Activated B cell treated with CpG ODN at 0.5 μM for 24 hours (primary cell): ENCODE measurements around the gene RB1. TPM values are rescaled to one million over a fixed set of nuclear protein-coding genes. Genes with fewer than 3 reads are reported as not detected.

Source experiments
- ATAC-seq: fragments of 200-7000 bp; cut with Tn5 transposase; one replicate; pipeline ENCODE4 v1.10.0; 2021; ENCODE audit warnings: low read depth, mild to moderate bottlenecking, moderate library complexity
- CTCF ChIA-PET: fragments of 350-600 bp; sonication (Branson Sonifier 250); formaldehyde crosslinking; loops from one replicate; lab custom pipeline; 2021; ENCODE audit warnings: antibody characterized with exemption; lab: Charles Lee
- POLR2A ChIA-PET: fragments of 350-600 bp; sonication (Branson Sonifier 250); formaldehyde crosslinking; loops from one replicate; lab custom pipeline; 2021; ENCODE audit warnings: antibody characterized with exemption; lab: Charles Lee
- DNase-seq: peaks from one replicate; pipeline ENCODE4 v3.0.0; 2022
- H3K27ac Mint-ChIP-seq: one replicate; pipeline ENCODE4 v1.8.0; 2020; ENCODE audit warnings: mixed read lengths
- H3K27me3 Mint-ChIP-seq: one replicate; pipeline ENCODE4 v1.8.0; 2021; ENCODE audit warnings: mixed read lengths
- H3K36me3 Mint-ChIP-seq: one replicate; pipeline ENCODE4 v1.8.0; 2021; ENCODE audit warnings: low read depth, mixed read lengths
- H3K4me1 Mint-ChIP-seq: one replicate; pipeline ENCODE4 v1.8.0; 2021; ENCODE audit warnings: mixed read lengths
- H3K4me3 Mint-ChIP-seq: one replicate; pipeline ENCODE4 v1.8.0; 2020; ENCODE audit warnings: mild to moderate bottlenecking, mixed read lengths
- H3K9me3 Mint-ChIP-seq: one replicate; pipeline ENCODE4 v1.8.0; 2020; ENCODE audit warnings: mixed read lengths
- intact Hi-C: fragments of 100-400 bp; cut with micrococcal nuclease; formaldehyde crosslinking; loops from one replicate; pipeline ENCODE4 v1.15.1; 2024
- total RNA-seq: library from RNA; stranded (reverse); gene quantifications from 2 replicates; pipeline ENCODE4 v1.2.3, GENCODE V29; 2022
- TF ChIP-seq, protein P1 (sequence below): fragments of 200-600 bp; IDR thresholded peaks from one replicate; pipeline ENCODE4 v1.8.0; 2022; ENCODE audit warnings: antibody characterized with exemption, mild to moderate bottlenecking

The RB1 gene
- total RNA-seq, 1 donor from 2014 or later: 70.5 TPM

DNA sequence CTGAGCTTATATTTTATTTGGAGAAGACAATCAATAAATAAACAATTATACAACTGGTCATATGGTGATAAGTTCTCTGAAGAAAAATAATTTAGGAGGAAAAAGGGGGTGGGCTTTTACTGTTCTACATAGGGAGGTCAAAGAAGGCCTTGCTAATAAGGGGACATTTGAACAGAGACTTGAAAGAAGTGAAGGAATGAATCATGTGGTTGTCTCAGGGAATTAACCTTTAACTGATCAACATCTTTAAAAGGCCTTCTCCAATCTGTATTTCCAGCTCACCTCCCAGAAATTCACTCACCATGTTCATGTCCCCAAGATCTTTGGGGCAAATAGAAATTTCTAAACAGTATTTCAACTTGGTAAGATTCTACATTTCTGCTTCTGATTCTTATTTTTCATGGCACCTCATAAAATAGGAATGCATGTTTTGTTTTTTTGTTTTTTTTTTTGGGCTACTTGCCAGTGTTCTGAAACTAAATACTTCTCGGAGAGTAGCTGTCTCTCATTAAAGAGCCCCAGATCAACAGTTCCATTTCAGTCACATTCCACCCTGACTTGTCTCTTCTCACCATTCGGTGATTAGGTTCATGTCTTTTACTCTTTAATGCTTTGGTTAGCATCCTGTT, 128.6 kb downstream of the RB1 start:
- ChIA-PET POLR2A (no interaction called here), CTCF (no interaction called here)
- no peak overlapping the region for H3K27ac Mint-ChIP-seq
- no peaks in the 10 kb centered on the region for H3K27me3 Mint-ChIP-seq
- H3K36me3 Mint-ChIP-seq: peaks cover 22% of the 10 kb centered on the region
- H3K9me3 Mint-ChIP-seq: no peaks in the 10 kb centered on the region
- ATAC-seq: no peak
- peaks cover 40% of the 10 kb centered on the region for H3K4me1 Mint-ChIP-seq
- TF ChIP-seq, protein P1, sequence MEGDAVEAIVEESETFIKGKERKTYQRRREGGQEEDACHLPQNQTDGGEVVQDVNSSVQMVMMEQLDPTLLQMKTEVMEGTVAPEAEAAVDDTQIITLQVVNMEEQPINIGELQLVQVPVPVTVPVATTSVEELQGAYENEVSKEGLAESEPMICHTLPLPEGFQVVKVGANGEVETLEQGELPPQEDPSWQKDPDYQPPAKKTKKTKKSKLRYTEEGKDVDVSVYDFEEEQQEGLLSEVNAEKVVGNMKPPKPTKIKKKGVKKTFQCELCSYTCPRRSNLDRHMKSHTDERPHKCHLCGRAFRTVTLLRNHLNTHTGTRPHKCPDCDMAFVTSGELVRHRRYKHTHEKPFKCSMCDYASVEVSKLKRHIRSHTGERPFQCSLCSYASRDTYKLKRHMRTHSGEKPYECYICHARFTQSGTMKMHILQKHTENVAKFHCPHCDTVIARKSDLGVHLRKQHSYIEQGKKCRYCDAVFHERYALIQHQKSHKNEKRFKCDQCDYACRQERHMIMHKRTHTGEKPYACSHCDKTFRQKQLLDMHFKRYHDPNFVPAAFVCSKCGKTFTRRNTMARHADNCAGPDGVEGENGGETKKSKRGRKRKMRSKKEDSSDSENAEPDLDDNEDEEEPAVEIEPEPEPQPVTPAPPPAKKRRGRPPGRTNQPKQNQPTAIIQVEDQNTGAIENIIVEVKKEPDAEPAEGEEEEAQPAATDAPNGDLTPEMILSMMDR: no peak
- no peak overlapping the region for H3K4me3 Mint-ChIP-seq
- DNase-seq: no peak
- intact Hi-C loops: no loop called here

DNA sequence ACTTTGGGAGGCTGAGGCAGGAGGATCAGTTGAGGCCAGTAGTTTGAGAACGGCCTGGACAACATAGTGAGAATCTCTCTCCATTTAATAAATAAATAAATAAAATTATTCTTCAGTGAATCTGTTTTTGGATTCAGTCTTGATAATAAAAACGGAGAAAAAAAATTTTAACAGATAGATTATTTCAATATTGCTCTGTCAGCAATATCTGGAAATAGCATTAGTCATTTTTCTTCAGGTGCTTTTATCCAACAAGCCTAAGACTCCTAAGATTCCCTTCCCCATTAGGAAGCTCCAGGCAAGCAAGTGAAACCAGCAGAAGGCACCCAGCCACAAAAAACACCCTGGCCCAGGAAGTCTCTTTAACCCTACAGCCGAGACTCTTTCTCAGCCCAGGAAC, 130.6 kb downstream of the RB1 start:
- Mint-ChIP-seq H3K36me3 (peaks cover 24% of the 10 kb centered on the region), H3K27ac (no peak overlapping the region), H3K9me3 (no peaks in the 10 kb centered on the region), H3K4me1 (peaks cover 35% of the 10 kb centered on the region), H3K4me3 (no peak overlapping the region), H3K27me3 (no peaks in the 10 kb centered on the region)
- intact Hi-C loops: no loop called here
- TF ChIP-seq, protein P1: no peak
- POLR2A ChIA-PET: no interaction called here
- ATAC-seq (no peak), DNase-seq (no peak)
- CTCF ChIA-PET: no interaction called here

DNA sequence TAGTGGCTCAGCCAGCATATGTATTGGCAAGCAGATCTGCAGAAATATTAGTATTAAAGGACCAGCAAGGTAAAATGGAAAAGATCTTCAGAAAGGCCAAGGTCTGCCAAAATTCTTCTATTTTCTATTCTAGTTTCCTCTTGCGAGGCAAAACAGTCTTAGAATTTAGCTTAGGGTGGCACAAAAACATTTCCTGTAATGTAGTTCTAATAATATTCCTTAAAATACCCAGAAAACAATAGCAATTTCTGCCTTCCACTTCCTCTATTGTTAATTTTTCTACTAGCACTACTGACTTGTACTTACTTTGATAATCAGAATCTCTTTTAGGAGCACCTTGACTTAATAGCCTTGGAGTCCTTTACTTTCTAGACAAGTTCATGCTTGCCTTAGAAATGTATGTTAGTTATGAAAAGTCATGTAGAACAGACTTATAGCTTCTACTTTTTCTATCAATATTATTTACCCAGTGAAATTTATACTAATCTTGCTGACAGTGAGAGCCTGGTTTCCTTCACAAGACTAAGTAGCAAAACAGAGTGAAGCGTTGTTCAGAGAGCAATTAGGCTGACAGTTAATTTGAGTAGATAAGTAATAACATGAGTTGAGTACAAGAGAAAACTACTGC, 133.2 kb downstream of the RB1 start:
- TF ChIP-seq, protein P1: no peak
- CTCF ChIA-PET: no interaction called here
- Mint-ChIP-seq H3K4me1 (peaks cover 27% of the 10 kb centered on the region), H3K9me3 (no peaks in the 10 kb centered on the region), H3K4me3 (no peak overlapping the region), H3K27ac (no peak overlapping the region), H3K36me3 (peaks cover 21% of the 10 kb centered on the region), H3K27me3 (no peaks in the 10 kb centered on the region)
- intact Hi-C loops: no loop called here
- DNase-seq (no peak), ATAC-seq (no peak)
- POLR2A ChIA-PET: no interaction called here

DNA sequence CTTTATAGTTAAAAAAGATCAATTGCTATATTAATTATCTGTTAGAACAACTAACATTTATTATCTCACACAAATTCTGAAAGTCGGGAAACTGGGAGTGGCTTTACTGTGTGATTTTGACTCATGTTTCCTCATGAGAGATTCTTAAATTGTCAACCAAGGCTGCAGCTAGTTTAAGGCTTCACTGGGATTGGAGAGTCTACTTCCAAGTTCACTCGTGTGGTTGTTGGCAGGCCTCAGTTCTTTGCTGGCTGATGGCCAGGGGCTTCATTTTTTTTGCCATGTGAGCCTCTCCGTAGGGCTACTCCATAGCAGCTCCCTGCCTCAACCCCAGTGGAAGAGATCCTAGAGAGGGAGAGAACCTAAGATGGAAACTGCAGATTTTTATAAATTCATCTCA, 133.8 kb downstream of the RB1 start:
- ChIA-PET POLR2A (no interaction called here), CTCF (no interaction called here)

DNA sequence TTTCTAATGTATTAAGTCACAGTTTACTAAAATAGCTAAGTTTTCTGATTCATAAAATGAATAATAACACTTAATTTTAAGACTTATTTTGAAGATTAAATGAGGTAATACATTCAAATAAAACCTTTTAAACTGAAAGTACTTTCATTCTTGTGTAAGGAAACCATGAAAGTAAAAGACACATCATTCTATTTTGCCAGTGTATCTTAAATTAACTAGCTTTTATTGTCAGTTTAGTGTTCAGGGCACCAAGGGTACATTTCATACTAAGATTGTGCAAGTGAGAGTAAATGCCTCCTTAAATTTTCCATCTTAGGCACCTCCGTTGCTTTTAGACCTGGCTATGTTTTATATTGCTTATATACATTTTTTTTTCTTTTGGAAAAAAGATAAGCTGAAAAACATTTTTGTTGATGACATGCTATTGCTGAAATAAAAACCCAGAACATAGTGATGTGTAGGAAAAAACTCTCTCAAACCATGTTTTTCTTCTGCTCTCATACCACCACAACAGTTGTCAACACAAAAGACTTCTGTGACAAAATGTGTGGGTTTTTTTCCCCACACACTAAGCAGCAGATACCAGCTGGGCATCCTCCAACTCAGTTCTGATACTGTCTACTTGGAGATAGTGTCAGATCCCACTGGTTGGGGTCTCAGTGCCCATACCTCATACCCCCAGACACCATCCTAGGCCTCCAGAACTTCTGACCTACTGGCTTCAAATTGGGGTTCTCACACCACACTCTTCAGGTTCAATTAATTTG, 140.1 kb downstream of the RB1 start:
- ChIA-PET CTCF (no interaction called here), POLR2A (no interaction called here)
- no peak for ATAC-seq
- Mint-ChIP-seq H3K36me3 (peaks cover 22% of the 10 kb centered on the region), H3K4me3 (no peak overlapping the region), H3K27ac (no peak overlapping the region), H3K4me1 (peaks cover 8% of the 10 kb centered on the region), H3K9me3 (no peaks in the 10 kb centered on the region), H3K27me3 (no peaks in the 10 kb centered on the region)
- TF ChIP-seq, protein P1: no peak
- intact Hi-C loops: no loop called here
- DNase-seq: no peak

More for the DNA sequence above, 133.8 kb downstream of the RB1 start:
- TF ChIP-seq, protein P1: no peak
- H3K27ac Mint-ChIP-seq: no peak overlapping the region
- no peaks in the 10 kb centered on the region for H3K27me3 Mint-ChIP-seq
- H3K9me3 Mint-ChIP-seq: no peaks in the 10 kb centered on the region
- H3K4me1 Mint-ChIP-seq: peaks cover 27% of the 10 kb centered on the region
- no peak for DNase-seq
- intact Hi-C loops: no loop called here
- peaks cover 19% of the 10 kb centered on the region for H3K36me3 Mint-ChIP-seq
- no peak overlapping the region for H3K4me3 Mint-ChIP-seq
- no peak for ATAC-seq
